SU-DHL-6 (cell line): Measurements from ENCODE around the gene RNF227.

Experiments used
- H2AFZ ChIP-seq: fragments of 200-600 bp; sonication (generic); 2 replicates; pipeline ENCODE4 v1.6.1; 2014; ENCODE audit warnings: low read depth, mild to moderate bottlenecking, moderate library complexity, mixed read lengths, antibody characterized with exemption, low read length; ENCODE audit not compliant: severe bottlenecking
- H3F3A ChIP-seq: fragments of 200-600 bp; shearing (Covaris generic); 2 replicates; pipeline ENCODE4 v1.6.0; 2016; ENCODE audit warnings: antibody characterized with exemption, mild to moderate bottlenecking; ENCODE audit not compliant: insufficient read depth
- H3K27ac ChIP-seq: fragments of 200-600 bp; sonication (generic); 2 replicates; pipeline ENCODE4 v1.5.1; 2016; ENCODE audit warnings: low read depth, mild to moderate bottlenecking, low read length, moderate library complexity, mixed read lengths
- H3K27me3 ChIP-seq: fragments of 200-600 bp; sonication (generic), shearing (Covaris generic); 2 replicates; pipeline ENCODE4 v1.6.0; 2014; ENCODE audit warnings: mild to moderate bottlenecking, low read length
- H3K36me3 ChIP-seq: fragments of 200-600 bp; sonication (generic); 2 replicates; pipeline ENCODE4 v1.6.1; 2014; ENCODE audit warnings: mild to moderate bottlenecking, low read length, mixed read lengths
- H3K4me2 ChIP-seq: fragments of 300-600, 200-600 bp; shearing (Covaris generic), sonication (generic); 2 replicates; pipeline ENCODE4 v1.6.0; 2014; ENCODE audit warnings: low read length, low read depth, mild to moderate bottlenecking; ENCODE audit not compliant: poor library complexity, severe bottlenecking
- H3K4me3 ChIP-seq: fragments of 200-600 bp; sonication (generic); 2 replicates; pipeline ENCODE4 v1.5.1; 2014; ENCODE audit warnings: antibody characterized with exemption, low read length, mild to moderate bottlenecking, mixed read lengths; ENCODE audit not compliant: insufficient read depth, poor library complexity, severe bottlenecking
- H3K79me2 ChIP-seq: fragments of 200-600 bp; sonication (generic); 2 replicates; pipeline ENCODE4 v1.6.1; 2014; ENCODE audit warnings: mild to moderate bottlenecking, low read length, moderate library complexity; ENCODE audit not compliant: insufficient read depth
- H3K9ac ChIP-seq: fragments of 200-600 bp; sonication (generic); 2 replicates; pipeline ENCODE4 v1.7.0; 2014; ENCODE audit warnings: mild to moderate bottlenecking, low read length
- H3K9me2 ChIP-seq: fragments of 200-600 bp; sonication (generic); replicated peaks from 2 replicates; pipeline ENCODE4 v1.6.1; 2014; ENCODE audit warnings: low read length; ENCODE audit not compliant: insufficient read depth
- H3K9me3 ChIP-seq: fragments of 200-600 bp; sonication (generic); 2 replicates; pipeline ENCODE4 v1.6.1; 2014; ENCODE audit warnings: low read length, mixed read lengths; ENCODE audit not compliant: insufficient read depth
- H4K20me1 ChIP-seq: fragments of 200-600 bp; sonication (generic); 2 replicates; pipeline ENCODE4 v1.6.1; 2014; ENCODE audit warnings: low read depth, mild to moderate bottlenecking, antibody characterized with exemption, low read length, moderate library complexity, mixed read lengths
- CTCF ChIP-seq: fragments of 200-600 bp; sonication (generic); IDR thresholded peaks from one replicate; pipeline ENCODE4 v1.5.1; 2017; ENCODE audit warnings: antibody characterized with exemption, mild to moderate bottlenecking, low read length, moderate library complexity; ENCODE audit not compliant: insufficient read depth, poor library complexity, severe bottlenecking
- EZH2phosphoT487 ChIP-seq: fragments of 200-600 bp; sonication (generic), shearing (Covaris generic); conservative IDR thresholded peaks from 2 replicates; pipeline ENCODE4 v1.6.1; 2018; ENCODE audit warnings: mild to moderate bottlenecking, antibody characterized with exemption, low read length, moderate library complexity, mixed read lengths

Gene RNF227

DNA sequence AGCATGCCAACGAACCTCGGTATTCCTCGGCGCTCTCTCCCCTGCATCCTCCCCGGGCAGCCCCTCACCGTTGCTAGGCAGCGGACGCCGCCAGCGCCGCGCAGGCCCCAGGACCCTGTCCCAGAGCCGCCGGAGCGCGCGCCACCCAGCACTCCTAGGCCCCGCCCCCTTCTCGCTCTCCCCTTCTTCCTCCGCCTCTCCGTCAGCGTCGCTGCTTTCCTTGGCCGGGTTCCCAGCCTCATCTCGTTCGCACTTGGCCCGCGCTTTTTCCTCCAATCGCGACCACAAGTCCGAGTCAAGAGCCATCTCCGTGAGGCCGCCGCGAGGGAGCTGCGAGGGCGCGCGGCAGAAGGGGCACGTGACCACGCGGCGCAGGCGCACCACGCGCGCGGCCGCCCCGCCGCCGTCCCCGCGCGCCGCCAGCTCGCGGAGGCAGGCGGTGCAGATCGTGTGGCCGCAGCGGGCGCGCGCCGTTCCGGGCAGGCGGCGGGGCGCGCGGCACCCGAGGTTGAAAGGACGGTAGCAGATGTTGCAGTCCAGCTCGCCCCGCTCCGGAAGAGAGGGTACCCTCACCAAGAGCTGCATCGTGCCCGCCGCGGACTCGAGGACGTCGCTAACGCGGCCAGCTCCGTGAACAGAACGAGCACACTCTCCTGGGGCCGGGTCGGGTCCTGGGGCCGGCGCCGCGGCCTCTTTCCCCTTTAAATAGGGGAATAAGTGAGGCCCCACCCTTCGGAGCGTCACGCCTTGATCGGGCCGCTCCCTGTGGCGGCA is at the start of gene RNF227:
TSS of gene RNF227 (minus strand) at position 679 of the 774 bp plus-strand sequence. CDS start at position 585, 94 bp downstream.
- Histone ChIP-seq H3K27ac (peak within 1 kb of the TSS; percentile 63), H3K4me2 (peak within 1 kb of the TSS; percentile 97), H4K20me1 (no peaks in the 10 kb centered on the region), H3K36me3 (no peaks in the 10 kb centered on the region), H3K9me2 (no peaks in the 10 kb centered on the region), H3K4me3 (peak within 1 kb of the TSS; percentile 76), H2AFZ (peak within 1 kb of the TSS; percentile 61), H3K27me3 (no peaks in the 10 kb centered on the region), H3F3A (peaks cover 18% of the 10 kb centered on the region), H3K9me3 (no peaks in the 10 kb centered on the region), H3K9ac (peak within 1 kb of the TSS; percentile 75), H3K79me2 (peaks cover 6% of the 10 kb centered on the region; the same call in 1 of the 2 replicates)
- TF ChIP-seq EZH2phosphoT487 (no peak), CTCF (no peak)

GRCh38 chr17:7961421-7961820 is 45.3 kb upstream of the RNF227 start:
- no peaks in the 10 kb centered on the region for H3F3A ChIP-seq
- H3K9me3 ChIP-seq: no peaks in the 10 kb centered on the region
- no peaks in the 10 kb centered on the region for H3K27me3 ChIP-seq
- no peaks in the 10 kb centered on the region for H3K79me2 ChIP-seq
- no peak for TF ChIP-seq CTCF
- TF ChIP-seq EZH2phosphoT487: no peak
- no peak overlapping the region for H3K9ac ChIP-seq
- no peaks in the 10 kb centered on the region for H3K9me2 ChIP-seq
- H3K36me3 ChIP-seq: no peaks in the 10 kb centered on the region
- no peaks in the 10 kb centered on the region for H4K20me1 ChIP-seq
- H3K4me3 ChIP-seq: no peak overlapping the region
- H2AFZ ChIP-seq: no peak overlapping the region
- H3K4me2 ChIP-seq: no peak overlapping the region
- no peak overlapping the region for H3K27ac ChIP-seq

GRCh38 chr17:7959503-7960253 is 43.6 kb upstream of the RNF227 start:
- no peak overlapping the region for H3K4me3 ChIP-seq
- no peaks in the 10 kb centered on the region for H3K79me2 ChIP-seq
- H2AFZ ChIP-seq: no peak overlapping the region
- H3K27ac ChIP-seq: no peak overlapping the region
- H3K27me3 ChIP-seq: no peaks in the 10 kb centered on the region
- no peak for TF ChIP-seq CTCF
- TF ChIP-seq EZH2phosphoT487: no peak
- no peaks in the 10 kb centered on the region for H3K36me3 ChIP-seq
- H3K9ac ChIP-seq: no peak overlapping the region
- no peaks in the 10 kb centered on the region for H3K9me2 ChIP-seq
- no peaks in the 10 kb centered on the region for H3K9me3 ChIP-seq
- H3K4me2 ChIP-seq: no peak overlapping the region
- H3F3A ChIP-seq: no peaks in the 10 kb centered on the region
- no peaks in the 10 kb centered on the region for H4K20me1 ChIP-seq
